ENCODE data around the gene STX16.

Gene STX16, protein sequence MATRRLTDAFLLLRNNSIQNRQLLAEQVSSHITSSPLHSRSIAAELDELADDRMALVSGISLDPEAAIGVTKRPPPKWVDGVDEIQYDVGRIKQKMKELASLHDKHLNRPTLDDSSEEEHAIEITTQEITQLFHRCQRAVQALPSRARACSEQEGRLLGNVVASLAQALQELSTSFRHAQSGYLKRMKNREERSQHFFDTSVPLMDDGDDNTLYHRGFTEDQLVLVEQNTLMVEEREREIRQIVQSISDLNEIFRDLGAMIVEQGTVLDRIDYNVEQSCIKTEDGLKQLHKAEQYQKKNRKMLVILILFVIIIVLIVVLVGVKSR

DNA sequence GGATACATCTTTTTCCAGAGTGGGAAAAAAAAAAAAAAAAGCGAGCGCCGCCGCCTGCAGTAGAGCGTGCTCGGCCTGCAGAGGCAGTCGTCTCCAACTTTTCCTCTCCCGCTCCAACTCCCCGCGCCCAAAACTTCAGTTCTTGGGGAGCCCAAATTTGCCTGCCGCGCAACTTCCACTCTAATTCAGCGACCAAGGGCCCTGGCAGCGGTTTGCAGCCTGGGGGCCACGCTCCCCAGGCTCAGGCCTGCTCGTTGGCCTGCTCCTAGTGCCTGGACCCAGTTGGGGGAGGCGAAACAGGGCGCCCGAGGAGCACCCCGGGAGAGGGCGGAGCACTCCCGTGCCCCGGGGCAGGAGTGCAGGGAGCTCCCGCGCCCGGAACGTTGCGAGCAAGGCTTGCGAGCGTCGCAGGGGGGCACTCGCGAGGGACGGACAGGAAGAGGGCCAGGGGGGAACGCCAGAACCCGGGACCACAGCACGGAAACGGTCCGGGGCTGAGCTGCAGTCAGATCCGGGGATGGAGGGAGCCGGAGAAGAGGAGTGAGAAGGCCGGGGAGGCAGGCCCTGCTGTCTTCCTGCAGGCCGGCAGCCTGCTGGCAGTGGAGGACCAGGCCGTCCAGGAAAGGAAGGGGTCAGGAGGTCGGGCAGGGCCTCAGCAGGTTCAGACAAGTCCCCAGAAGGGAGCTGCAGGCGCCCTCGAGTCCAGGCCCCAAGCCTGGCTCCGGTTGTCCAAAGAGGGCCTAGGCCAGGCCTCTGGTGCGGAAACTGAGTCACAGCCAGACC, at the start of gene STX16:
Gene STX16 (plus strand): TSS at position 508 of the 783 bp plus-strand sequence. CDS start 724 bp downstream, outside the sequence.
- DNase-seq (ENCODE audit: low read depth in 2 of 3, low spot score in 1 of 3): peak; percentile 81 to 86 (median 86)

DNA sequence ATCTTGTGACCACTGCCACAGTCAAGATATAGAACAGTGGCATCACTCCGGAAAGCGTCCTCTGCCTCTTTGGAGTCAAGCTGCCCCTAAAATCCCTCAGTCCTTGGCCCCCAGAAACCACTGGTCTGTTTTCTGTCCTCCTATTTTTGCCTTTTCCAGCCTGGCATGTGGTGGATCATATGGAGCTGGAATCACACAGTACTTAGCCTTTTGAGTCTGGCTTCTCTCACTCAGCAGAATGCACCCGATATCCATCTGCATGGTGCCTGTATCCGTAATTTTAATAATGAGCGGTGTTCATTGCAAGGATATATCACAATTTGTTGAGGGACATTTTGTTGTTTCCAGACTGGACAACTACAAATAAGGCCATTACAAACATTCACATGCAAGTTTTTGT, 49.0 kb upstream of the STX16 start:
- no peak for DNase-seq (ENCODE audit: low read depth in 2 of 3, low spot score in 1 of 3)

DNA sequence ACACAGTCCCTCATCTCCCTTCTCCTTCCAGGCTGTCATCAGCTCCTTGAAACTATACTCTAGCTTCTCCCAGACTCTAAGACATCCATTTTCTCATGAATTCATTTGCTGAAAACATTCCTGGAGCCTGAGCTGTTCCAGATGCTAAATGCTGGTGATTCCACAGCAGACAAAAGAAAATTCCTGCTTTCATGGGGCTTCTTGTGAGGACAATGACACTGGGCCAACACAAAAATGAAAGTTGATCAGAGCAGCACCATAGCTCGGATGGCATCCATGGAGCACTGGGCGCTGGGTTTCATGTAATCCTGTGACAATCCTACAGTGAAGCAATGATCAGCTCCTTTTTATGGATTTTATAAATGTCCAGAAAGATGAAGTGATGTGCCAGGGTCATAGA, 47.4 kb upstream of the STX16 start:
- no peak for DNase-seq (ENCODE audit: low read depth in 2 of 3, low spot score in 1 of 3)

DNA sequence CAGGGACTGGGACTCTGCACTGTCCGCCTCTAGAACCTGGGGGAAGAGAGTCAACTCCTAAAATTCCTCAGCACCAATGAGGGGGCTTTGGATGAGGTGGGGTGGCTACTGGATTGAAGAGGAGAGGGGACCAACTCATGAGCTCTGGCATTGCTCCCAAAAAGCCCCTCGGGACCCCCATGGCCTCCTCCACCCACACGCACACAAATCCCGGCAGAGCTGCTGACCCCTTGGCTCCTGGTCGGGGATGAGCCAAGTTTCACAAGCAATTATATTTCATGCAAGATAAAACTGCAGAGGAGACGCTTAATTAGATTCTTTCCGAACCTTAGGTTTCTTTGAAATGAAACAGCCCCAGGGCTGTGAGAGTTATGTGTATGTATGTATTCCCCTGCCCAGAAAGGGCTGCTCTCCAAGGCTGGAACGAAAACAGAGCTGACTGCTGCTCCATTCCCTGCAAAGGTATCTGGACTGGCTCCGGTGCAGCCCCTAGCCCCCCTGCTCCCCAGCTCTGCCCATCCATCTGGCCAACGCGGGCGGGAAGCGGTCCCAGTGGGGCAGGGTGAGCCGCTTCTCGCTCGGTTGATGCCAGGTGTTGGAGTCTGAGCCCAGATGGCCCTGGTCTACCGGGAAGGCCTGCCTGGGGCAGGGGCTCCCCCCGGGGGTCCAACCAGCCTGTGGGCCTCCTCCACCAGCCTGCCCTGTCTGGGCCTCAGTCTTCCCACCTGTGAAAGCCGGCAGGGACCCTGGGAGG, 46.8 kb upstream of the STX16 start:
- no peak for DNase-seq (ENCODE audit: low read depth in 2 of 3, low spot score in 1 of 3)

DNA sequence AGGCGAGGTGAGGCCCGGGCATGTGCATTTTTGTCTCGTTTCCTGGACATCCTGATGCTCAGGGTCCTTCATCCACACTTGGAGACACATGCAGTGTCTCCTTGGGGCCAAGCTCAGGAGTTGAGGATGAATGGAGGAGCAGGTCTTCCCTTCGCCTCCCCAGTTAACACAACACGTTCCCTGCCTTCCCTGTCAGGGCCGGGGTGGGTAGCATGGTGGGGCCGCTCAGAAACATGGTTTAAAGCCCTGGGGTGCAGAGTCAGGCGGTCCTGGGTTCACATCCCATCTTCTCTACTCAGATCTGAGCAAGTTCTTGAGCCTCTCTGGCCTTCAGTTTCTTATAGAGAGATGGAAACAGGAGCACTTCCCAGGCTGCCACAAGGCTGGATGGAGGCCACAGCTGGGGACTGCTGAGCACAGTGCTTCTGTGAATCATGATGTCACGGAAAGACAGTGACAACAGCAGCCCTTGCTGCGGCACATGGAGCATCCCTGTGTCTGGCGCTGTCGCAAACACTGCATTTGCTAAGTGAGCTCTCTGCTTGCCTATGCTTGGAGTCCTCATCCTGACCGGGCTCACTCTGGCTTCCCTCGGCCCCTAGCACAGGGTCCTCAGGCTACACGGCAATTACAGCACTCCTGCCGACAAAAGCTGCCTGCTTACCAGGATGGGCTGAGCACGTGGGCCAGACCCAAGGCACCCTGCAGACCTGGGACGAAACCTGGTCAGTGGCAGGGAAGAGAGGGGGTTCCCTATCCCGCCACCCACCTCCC, 45.6 kb upstream of the STX16 start:
- DNase-seq (ENCODE audit: low read depth in 2 of 3, low spot score in 1 of 3): no peak

DNA sequence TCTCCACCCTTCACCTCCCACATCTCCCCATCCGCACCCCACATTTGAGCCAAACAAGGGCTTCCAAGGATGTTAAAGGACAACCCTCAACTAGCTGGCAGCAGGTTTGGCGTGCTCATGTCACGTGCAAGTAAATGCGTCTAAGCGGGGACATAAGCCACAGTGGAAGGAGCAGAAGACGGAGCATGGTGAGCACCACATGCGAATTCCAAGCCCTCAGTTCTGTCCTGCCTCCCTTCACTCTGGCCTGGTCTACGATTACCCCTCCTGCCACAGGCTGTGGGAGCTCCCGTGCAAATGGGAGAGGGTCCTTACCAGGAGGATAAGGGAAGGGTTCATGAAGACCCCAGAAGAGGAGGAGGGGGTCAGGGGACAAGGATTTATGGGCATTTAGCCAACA, 44.9 kb upstream of the STX16 start:
- no peak for DNase-seq (ENCODE audit: low read depth in 2 of 3, low spot score in 1 of 3)

DNA sequence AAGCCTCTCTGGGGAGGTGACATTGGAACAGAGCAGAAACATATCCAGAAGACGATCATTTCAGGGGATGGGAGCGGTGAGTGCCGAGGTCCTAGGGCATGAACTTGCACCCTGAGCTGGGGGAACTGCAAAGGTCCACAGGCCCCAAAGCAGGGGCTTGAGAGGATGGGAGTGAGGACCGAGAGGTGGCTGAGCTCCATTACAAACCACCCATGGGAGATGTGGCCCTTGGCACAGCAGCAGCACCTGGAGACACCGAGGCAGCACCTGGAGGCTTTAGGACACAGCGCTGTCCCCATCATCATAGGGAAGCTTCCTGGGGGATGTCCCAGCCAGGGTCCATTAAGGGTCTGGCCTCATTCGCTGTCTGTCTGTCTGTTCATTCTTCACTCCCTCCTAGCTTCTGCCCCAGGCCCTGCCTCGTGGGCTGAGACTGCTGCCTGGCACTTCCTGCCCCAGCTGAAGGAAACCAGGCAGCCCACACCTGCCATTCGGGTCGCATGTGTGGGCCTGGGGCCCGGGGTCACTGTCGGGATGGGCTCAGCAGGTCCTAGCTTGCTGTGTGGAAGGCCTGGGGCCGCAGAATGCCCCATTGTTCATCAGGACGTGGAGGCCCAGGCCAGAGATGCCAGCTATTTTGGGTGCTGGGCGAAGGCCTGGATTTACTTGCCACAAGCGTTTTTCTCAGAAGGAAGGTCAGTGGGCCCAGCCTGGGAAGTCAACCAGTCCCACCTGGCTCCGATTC, 42.8 kb upstream of the STX16 start:
- no peak for DNase-seq (ENCODE audit: low read depth in 2 of 3, low spot score in 1 of 3)

DNA sequence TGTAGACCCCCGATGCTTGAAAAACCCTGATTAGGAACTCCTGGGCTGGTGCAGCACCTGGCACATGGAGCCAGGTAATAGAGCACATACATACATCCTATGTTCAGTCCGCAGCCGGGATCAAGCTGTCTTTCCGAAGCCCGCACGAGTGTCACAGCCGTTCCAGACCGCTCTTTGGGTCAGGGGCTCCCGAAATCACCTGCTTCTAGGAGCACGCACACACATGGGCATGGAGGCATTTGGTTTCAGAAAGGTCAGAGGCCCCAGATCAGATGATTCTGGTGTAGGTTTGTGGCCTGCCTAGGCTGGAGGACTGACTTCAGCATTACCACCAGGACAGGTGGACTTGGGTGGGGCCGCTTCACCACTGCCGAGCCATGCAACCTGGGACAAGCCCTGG, 42.1 kb upstream of the STX16 start:
- DNase-seq (ENCODE audit: low read depth in 2 of 3, low spot score in 1 of 3): no peak

DNA sequence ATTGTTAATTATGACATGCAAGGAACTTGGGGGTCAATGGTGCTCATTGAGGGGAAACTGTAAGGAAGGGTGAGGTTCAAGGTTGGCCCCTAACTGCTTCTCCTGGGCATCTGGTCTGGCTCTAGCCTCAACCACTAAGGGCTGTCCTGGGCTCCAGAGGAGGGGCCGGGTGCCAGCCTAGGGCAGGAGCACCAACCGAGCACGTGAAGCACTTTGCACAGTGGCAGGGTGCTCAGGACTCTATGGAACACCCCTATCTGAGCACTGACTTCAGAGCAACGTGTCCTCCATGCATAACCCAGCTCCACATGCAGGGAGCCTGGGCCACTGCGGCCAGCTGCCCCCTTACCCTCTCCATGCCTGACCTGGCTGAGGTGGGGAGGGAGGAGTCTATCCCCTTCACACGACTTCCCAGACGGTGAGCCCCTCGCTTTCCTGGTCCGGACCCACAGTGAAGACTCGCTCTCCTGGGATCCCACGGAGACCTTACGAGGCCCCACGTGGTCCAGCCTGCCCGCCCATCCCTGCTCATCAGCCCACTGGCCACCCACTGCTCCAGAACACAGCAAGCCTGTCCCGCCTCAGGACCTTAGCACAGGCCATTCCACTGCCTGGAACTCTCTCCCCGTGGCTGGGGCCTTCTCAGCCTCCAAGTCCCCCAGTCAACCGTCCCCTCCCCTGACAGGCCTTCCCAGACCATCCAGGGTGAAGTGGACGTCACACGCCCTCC, 40.8 kb upstream of the STX16 start:
- no peak for DNase-seq (ENCODE audit: low read depth in 2 of 3, low spot score in 1 of 3)

DNA sequence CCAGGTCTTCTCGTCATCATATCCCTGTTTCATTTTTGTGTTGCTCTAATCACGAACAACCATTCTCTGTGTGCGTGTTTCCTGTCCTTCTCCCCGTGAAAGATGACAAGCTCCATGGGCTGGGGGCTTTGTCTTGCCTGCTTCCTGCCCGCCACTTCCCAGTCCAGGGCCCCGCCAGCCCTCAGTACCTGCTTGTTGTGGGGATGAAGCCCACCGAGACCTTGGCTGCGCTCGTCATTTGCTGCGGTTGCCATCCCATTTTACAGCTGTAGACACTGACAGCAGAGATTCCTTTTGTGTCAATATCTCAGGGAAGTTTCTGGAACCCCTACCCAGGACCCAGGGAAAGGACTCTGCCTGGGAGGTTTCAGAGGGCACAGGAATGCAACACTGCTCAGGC, 40.3 kb upstream of the STX16 start:
- no peak for DNase-seq (ENCODE audit: low read depth in 2 of 3, low spot score in 1 of 3)

DNA sequence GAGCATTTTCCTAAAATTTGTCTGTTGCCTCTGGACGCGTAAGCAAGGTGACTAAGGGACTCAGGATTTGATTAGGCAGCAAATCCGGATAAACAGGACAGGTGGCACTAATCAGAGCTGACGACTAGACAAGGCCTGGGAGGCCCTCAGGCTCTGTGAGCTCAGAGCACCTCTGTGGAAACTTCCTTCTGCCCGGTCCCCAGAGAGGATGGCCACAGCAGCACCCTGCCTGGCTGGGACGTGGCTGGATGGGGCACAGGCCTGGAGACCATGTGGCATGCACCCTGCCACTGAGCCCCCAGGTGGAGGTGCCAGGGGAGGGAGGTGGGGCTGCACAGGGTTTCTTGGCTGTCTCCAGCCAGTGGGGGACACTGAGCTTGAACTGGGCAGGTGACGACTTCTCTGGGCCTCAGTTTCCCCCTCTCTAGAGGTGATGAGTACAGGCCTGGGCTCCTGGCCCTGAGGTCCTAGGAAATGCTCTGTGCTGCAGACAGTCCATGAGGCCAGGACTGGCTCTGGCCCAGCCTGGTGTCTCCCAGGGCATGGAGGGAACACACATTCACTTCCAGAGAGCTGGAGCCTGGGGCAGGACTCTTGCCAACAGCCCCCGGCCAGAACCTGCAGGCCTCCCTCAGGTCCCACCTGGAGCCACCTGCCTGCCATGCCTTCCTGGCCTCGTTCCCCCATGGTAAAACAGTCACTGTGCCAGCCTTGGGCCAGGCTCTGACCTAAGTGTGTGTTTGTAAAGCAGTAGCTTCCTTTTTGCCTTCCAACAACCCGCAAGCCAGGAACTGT, 39.6 kb upstream of the STX16 start:
- DNase-seq (ENCODE audit: low read depth in 2 of 3, low spot score in 1 of 3): no peak

DNA sequence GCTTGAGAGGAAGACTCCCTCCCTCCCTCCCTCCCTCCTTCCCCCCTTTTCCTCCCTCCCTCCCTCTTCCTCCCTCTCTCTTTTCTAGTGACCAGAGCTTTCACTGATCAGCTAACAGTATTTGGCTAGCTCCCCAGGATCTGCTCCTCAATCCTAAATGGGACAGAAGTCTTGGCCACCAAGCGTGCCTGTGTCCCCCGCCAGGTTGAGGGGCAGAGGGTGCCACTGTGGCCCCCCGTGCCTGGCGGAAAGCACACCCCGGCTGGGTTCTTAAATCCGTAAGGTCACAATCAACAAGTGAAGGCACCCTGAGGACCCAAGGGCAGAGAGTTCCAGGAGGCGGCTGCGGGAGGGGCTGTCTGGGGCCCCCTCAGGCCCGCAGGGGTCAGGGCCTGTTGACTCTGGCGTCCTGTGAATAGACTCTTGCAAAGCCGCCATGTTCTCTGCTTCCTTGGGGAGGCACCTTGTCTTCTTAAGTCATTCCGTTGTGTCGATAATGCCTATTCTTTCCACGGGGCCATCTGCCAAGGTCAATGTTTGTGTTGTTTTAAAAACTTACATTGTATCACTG, 38.9 kb upstream of the STX16 start:
- no peak for DNase-seq (ENCODE audit: low read depth in 2 of 3, low spot score in 1 of 3)

DNA sequence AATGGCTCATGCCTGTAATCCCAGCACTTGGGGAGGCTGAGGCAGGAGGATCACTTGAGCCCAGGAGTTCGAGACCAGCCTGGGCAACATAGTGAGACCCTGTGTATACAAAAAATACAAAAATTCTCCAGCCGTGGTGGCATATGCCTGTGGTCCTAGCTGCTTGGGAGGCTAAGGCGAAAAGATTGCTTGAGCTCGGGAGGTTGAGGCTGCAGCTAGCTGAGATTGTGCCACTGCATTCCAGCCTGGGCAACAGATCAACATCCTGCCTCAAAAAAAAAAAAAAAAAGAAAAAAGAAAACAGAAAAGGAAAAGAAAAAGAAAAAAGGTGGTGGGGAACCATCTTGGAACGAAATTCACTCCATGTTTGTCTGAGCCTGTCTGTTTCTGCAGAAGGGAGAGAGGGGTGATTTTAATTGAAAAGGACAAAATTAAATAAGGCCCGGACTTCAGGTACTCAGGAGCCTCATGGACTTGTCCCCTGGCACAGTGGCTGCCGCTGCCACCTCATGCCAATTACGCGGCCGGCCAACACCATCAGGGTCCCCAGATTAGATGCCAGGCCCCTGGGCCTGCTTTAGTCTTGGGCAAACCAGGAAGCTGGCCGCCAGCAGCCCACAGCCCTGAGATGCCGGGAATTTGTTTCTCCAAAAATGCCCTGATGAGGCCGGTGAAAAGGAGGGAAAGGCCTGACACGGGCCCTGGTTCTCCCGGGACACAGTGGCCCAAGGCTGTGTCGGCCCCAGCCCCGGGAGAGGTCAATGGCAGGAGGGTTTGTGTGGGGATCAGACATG, 37.8 kb upstream of the STX16 start:
- no peak for DNase-seq (ENCODE audit: low read depth in 2 of 3, low spot score in 1 of 3)

DNA sequence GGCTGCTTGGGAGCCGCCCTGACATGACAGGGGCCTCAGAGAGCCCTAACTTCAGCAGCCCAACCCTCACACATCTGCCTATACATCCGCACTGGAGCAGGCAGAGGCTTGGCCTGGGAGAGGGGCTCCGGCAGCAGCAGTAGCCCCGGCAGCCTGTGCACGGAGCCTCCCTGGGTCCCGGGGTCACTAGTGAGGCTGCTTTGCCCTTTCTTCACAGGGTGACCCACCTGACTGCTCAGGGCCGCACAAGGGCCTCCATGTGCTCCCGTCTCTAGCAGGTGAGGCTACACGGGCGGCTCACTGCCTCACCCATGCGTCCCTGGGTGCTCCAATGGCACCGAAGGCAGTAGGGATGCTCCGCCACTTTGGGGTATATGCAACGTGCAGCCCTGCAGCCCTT, 36.7 kb upstream of the STX16 start:
- no peak for DNase-seq (ENCODE audit: low read depth in 2 of 3, low spot score in 1 of 3)

DNA sequence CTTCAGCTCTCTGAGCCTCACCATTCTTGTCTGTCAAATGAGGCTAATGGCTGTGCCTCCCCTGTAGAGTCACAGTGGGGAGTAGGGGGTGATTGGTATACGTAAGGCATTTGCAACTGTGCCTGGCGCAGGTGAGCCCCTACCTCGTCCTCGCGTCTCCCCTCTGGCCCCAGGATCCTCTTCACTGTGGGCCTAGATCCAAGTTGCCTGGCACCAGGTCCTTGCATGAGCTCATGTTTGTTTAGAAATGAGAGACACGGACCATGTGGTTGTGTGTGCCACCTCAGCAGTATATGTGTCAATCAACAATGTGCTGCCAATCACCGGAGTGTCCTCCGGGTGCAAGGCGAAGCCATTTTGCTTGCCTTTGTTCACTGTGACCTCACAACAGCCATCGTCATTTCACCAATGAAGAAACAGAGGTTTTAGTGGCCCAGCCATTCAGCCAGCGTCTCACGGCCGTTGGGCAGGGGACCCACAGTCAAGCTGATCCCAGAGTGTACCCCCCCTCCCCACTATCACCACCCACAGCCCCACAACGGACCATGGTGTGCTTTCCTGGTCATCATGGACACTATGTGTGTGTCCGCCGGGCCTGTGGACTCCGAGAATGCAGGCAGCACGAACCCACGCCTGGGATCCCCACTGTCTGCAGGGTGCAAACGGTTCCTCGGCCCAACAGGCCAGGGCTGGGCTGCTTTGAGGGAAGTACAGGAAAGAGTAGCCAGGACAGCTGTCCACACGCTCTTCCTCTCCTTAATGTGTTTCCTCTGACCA, 35.9 kb upstream of the STX16 start:
- DNase-seq (ENCODE audit: low read depth in 2 of 3, low spot score in 1 of 3): no peak

DNA sequence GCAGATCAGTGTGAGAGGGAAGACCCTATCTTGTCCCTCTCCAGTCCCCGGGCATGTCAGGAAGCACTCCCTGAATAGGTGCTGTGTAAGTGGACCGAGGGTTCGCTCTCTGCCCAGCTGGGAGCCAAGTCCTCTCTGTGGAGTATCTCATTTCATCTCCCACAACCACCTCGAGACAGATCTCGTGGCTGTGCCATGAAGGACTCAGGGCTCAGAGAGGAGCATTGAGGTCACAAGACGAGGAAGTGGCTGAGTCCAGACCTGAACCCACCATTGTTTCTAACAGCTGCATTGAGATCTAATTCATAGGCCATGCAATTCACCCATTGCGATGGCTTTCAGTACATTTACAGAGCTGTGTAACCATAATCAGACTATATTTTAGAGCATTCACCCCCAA, 34.7 kb upstream of the STX16 start:
- no peak for DNase-seq (ENCODE audit: low read depth in 2 of 3, low spot score in 1 of 3)

DNA sequence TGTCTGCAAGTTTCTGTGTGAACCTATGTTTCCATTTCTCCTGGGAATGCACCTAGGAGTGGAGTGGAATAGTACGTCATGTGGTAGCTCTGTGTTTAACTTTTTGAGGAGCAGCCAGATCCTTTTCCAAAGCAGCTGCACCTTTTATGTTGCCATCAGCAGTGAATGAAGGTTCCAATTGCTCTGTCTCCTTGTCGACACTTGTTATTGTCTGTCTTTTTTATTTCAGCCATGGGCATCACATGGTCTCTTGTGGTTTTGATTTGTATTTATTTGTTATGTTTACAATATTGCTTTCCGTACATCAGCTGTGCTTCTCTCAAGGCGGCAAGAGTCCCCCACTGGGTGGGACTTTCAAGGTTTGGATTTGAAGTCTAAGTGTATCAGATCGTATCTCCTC, 33.9 kb upstream of the STX16 start:
- no peak for DNase-seq (ENCODE audit: low read depth in 2 of 3, low spot score in 1 of 3)

Data from stimulated activated CD4-positive, alpha-beta T cell treated with anti-CD3 and anti-CD28 coated beads, Interleukin-12 subunit alpha, Interleukin-12 subunit beta, amount 100 ng/mL, for 48 hours (primary cell).